ENCODE measurements around the gene RIPOR3.

The RIPOR3 gene

GRCh38 chr20:50731930-50732690 is 40.8 kb upstream of the RIPOR3 start:
- TF ChIP-seq, protein P1, sequence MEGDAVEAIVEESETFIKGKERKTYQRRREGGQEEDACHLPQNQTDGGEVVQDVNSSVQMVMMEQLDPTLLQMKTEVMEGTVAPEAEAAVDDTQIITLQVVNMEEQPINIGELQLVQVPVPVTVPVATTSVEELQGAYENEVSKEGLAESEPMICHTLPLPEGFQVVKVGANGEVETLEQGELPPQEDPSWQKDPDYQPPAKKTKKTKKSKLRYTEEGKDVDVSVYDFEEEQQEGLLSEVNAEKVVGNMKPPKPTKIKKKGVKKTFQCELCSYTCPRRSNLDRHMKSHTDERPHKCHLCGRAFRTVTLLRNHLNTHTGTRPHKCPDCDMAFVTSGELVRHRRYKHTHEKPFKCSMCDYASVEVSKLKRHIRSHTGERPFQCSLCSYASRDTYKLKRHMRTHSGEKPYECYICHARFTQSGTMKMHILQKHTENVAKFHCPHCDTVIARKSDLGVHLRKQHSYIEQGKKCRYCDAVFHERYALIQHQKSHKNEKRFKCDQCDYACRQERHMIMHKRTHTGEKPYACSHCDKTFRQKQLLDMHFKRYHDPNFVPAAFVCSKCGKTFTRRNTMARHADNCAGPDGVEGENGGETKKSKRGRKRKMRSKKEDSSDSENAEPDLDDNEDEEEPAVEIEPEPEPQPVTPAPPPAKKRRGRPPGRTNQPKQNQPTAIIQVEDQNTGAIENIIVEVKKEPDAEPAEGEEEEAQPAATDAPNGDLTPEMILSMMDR (IDR thresholded peaks at IDR 0.05; ENCODE audit: extremely low read depth, insufficient read depth, missing control alignments): no peak
- DNase-seq (ENCODE audit: low spot score): no peak
- in situ Hi-C loops (cut with MboI; ENCODE audit: low pct_unique_long_range_greater_than_20kb, low sequenced_read_pairs, unreplicated experiment): no loop called here

DNA sequence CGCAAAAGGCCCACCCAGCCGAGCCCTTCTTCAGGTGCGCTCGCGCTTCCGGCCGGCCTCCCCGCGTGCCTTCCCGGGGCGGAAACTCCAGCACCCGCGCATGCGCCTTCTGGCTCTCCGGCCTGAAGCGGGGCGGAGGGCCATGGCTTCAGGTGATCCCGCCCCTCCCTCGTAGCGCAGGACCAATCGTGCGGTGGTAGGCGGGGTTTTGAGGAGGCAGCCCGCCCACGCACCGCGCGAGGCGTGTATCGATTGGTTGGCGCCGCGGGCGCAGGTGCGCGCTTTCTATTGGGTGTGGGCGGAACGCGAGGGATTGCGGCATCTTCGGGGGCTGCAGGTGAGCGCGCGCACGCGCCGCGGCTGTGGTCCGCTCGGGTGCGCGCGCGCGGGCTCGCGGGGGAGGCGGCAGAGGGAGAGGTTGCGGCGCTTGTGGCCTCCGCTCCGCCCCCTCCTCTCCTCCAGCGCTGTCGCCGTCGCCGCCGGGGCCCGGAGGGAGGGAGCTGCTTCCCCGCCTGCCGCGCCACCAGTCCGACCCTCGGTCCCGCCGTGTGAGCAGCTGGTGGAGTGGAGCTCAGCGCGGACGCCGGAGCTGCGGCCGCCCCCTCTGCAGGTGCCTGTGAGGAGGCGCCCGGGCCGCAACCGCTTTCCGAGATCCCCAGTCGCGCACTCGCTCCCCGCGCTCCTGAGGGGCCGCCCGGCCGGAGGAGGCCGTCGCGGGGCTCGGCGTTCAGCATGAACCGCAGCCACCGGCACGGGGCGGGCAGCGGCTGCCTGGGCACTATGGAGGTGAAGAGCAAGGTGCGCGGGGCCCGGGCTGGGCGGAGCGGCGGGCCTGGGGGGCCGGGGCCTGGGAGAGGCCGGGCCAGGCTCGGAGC is 40.0 kb upstream of the RIPOR3 start, which contains the start of gene PARD6B:
Gene PARD6B (plus strand): TSS at position 526 of the 875 bp plus-strand sequence. CDS start 207 bp downstream, at position 733.
- peak; percentile 100 for DNase-seq (ENCODE audit: low spot score)
- TF ChIP-seq, protein P1 (IDR thresholded peaks at IDR 0.05; ENCODE audit: extremely low read depth, insufficient read depth, missing control alignments): no peak
- in situ Hi-C loops (cut with MboI; ENCODE audit: low pct_unique_long_range_greater_than_20kb, low sequenced_read_pairs, unreplicated experiment): no loop called here

DNA sequence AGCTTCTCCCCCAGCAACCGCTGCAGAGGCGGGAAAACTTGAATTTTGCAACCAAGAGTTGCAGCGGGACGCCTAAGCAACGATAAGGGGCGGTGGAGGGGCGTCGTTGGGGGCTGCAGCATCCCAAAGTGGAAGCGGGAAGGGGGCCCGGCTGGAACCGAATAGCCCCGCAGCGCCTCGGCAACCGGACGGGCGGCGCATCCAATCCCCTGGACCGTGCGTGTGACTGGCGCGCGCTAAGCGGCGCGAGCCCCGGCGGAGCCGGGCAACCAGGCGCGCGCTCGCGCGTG is 39.4 kb upstream of the RIPOR3 start:
- no peak for DNase-seq (ENCODE audit: low spot score)
- in situ Hi-C loops (cut with MboI; ENCODE audit: low pct_unique_long_range_greater_than_20kb, low sequenced_read_pairs, unreplicated experiment): no loop called here
- TF ChIP-seq, protein P1 (IDR thresholded peaks at IDR 0.05; ENCODE audit: extremely low read depth, insufficient read depth, missing control alignments): no peak

DNA sequence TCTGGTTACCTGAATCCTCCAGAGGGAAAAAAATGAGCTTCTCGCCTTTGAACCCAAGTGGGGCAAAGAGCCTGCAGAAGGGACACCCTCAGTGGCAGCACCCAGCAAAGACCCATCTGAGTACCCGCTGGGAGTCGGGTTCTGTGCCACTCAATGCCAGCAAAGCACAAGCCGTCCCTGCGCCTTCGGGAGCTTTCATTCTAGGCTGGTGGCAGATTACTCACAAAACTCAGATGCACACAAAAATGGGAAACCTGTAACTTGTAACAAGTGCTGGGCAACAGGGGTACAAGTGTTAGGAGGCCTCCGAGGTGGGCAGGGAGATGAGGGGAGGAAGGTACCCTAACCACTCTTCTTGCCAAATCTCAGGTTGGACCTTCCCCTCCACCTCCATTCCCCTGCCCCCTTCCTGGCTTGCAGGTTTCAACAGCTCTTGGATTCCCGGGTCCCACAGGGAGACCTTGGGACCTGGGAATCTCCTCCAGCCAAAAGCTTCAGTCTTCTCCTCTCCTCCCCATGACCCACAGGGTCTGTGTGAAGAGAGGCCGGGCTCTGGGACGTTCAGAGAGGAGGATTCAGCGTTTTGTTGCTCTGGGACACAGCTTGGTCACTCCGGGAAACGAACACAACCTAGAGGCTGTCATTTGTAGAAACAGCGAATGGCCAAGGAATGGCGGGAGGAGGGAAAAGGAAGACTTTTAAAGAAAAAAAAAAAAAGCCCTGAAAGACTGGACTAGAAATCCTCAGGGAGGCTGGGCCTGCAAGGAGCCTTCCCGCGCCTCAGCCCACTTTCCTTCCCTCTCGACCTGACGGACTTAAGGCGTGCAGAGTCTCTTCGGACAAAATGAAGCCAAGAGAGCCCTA is 38.8 kb upstream of the RIPOR3 start:
- TF ChIP-seq, protein P1 (IDR thresholded peaks at IDR 0.05; ENCODE audit: extremely low read depth, insufficient read depth, missing control alignments): no peak
- no peak for DNase-seq (ENCODE audit: low spot score)
- in situ Hi-C loops (cut with MboI; ENCODE audit: low pct_unique_long_range_greater_than_20kb, low sequenced_read_pairs, unreplicated experiment): no loop called here

DNA sequence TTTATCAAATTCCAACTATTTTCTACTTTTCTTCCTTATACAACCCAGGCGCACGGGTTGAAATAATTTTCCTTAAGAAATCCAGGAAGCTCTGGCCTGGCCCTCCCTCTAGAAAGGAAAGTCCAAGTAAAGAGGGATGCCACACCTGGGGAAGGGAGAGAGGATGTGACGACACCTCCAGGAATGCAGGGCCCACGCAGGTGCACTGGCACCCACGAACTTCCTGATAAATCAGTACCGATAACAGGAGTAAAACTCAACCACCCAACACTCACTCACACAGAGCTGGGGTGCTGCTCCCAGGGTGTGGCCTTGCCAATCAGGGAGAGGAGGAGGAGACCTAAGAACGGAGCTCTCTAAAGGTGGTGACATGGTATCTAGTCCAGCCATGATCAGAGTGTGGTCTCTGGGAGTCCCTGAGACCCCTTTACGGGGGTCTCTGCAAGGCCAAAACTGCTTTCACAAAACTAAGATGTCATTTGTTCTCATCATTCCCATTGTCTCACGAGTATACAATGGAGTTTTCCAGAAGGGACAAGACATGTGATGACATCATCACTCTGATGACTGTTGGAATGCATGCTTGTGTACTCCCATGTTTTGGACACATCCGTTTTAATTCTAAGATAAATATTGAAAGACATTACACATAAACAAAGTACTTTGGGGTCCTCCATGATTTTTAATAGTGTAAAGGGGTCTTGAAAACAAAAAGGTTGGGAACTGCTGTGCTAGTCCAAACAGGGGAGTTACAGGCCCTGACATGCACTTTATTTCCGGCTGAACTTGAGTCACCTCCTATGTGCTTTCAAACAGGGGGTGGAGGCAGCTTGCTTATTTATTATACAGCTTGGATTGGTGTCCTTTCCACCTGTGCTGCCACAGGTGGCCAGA is 37.9 kb upstream of the RIPOR3 start:
- in situ Hi-C loops (cut with MboI; ENCODE audit: low pct_unique_long_range_greater_than_20kb, low sequenced_read_pairs, unreplicated experiment): no loop called here
- TF ChIP-seq, protein P1 (IDR thresholded peaks at IDR 0.05; ENCODE audit: extremely low read depth, insufficient read depth, missing control alignments): no peak
- no peak for DNase-seq (ENCODE audit: low spot score)

All from GM13977 (cell line).